ENCODE results near the gene ABLIM1.

ABLIM1 gene

DNA sequence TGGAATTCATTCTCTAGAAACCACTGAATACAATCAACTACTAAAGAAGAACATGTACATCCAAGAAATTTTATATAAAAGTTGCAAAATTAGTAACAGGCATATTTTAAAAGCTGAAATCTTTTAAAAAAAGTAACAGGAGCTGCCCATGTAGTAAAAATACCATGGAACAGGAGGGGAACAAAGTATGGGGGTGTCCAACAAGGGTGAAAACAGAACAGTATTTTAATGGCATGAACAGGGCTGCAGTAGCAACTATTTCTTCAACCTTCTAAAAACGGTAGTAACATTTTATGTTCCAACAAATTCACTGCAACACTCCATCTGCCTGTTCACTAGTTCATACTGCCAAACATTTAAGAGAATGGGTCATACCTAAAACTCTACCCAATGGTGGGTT lies 77.0 kb downstream of the ABLIM1 start:
- TF ChIP-seq, protein P1, sequence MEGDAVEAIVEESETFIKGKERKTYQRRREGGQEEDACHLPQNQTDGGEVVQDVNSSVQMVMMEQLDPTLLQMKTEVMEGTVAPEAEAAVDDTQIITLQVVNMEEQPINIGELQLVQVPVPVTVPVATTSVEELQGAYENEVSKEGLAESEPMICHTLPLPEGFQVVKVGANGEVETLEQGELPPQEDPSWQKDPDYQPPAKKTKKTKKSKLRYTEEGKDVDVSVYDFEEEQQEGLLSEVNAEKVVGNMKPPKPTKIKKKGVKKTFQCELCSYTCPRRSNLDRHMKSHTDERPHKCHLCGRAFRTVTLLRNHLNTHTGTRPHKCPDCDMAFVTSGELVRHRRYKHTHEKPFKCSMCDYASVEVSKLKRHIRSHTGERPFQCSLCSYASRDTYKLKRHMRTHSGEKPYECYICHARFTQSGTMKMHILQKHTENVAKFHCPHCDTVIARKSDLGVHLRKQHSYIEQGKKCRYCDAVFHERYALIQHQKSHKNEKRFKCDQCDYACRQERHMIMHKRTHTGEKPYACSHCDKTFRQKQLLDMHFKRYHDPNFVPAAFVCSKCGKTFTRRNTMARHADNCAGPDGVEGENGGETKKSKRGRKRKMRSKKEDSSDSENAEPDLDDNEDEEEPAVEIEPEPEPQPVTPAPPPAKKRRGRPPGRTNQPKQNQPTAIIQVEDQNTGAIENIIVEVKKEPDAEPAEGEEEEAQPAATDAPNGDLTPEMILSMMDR (IDR thresholded peaks at IDR 0.05; ENCODE audit: low read depth, low read length) = no peak

DNA sequence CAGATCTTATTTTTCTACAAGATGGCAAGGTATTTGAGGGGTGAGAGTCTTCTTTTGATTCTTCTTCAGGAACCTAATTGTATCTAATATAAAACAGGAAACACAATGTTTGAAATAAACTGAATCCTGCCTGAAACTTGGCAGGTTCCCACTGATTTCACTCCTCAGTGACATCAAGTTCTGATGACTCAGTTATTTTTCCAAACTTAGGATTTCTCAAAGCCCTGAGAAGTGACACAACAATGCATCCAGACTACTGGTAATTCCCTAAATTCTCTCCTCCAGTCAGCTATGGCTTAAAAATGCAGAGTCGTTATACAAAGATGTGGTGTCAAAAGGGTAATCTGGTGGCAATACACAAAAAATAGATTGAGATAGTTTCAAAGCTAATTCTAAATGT lies 80.9 kb downstream of the ABLIM1 start:
- TF ChIP-seq, protein P1 (IDR thresholded peaks at IDR 0.05; ENCODE audit: low read depth, low read length) = no peak

More for the DNA sequence above, 77.0 kb downstream of the ABLIM1 start:
- no peak for DNase-seq (ENCODE audit: extremely low read depth, low read depth)

DNA sequence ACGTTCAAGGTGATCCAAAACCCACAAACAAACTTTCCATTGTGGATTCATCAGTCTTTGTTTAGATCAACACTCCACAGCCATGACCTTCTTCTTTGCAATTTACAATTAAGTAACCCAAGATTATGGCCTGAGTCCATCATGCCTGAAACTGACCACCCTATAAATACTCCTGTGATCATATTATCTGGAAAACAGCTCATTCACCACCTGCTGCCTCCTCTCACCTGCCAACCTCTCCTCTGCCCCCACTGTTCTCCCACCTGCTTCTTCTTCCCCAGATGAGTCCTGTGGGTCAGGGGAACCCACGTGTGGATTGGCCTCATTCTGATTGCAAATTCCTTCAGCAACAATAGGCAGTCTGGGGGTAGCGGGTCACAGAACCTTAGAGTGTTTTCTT lies 81.4 kb downstream of the ABLIM1 start:
- no peak for DNase-seq (ENCODE audit: extremely low read depth, low read depth)
- TF ChIP-seq, protein P1 (IDR thresholded peaks at IDR 0.05; ENCODE audit: low read depth, low read length) = no peak

More for the DNA sequence above, 80.9 kb downstream of the ABLIM1 start:
- peak; percentile 54 for DNase-seq (ENCODE audit: extremely low read depth, low read depth)

DNA sequence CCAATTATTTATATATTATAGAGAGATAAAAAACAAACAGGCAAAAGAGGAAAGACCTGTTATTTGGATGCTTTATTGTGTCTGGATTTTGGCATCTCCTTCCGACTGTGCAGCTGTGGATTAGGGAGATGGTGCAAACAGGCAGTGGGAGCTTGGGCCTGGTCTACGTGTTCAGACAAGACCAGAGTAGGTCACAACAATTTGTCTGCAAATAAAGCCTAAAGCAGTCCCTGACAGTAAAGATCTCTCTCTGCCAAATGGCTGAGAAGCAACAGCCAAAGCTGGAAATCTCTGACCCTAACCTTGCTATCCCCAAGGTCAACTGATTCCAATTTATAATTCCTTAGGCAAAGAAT lies 82.0 kb downstream of the ABLIM1 start:
- no peak for DNase-seq (ENCODE audit: extremely low read depth, low read depth)
- TF ChIP-seq, protein P1 (IDR thresholded peaks at IDR 0.05; ENCODE audit: low read depth, low read length) = no peak

DNA sequence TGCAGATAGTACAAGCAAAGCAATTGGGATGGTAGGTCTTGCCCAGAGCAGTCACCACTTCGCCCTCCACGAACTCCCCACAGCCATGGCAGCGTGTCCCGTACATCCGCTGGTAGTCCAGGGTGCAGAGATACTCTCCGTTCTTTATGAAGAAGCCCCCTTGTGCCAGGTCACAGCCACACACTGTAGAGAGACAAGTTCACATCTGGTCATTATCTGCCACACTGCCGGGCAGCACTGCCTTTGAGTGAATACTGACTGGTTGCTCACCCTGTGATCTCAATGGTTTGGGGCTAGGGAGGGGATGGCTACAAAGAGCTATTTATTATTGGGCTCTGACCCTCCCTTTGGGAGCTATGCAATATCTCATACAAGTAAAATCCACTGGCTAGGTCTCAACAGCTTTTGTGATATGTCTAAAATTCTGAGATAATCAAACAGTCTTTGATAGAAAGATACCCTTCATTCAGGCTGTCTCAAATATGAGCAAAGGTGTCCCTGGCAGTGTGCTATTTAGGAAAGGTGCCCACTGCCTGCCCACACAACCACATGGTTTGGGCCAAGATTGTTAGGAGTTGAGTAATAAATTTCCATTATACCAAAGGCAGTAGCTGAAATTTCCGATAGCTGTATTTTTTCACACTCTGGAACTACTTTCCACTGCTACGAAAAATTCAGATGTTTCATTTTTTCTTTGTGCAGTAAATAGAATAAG lies 82.5 kb downstream of the ABLIM1 start:
- TF ChIP-seq, protein P1 (IDR thresholded peaks at IDR 0.05; ENCODE audit: low read depth, low read length) = no peak
- DNase-seq (ENCODE audit: extremely low read depth, low read depth) = no peak

DNA sequence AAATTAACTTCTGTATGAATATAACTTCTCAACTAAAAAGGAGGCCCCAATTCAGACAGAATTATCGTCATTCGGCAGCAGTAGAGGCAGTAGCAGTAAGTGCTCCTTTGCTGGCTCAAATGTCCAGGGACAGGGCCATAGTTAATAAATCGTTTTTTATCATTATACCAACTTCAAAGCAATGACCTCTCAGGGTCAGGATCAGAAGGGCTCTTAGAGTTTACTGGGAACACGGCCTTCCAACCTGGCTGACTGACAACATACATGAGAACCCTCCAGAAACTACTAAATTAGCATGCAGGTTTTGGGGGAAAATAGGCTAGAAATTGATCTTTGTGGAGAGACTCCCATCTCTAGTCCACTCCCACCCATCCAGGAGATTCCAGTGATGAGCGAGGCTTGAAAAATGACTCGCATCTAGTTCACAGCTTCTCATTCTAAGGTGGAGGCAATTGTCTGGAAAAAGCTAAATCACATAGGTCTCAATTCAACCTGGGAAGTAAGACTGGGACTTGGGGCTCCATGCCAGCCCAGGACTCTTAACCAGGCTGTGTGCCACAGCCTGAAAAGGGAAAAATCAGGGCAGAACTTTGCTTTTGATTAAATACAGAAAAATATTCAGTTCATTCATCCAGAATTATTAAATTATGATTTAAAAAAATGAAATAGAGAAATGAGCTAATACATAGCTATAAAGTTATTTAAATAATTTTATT lies 84.6 kb downstream of the ABLIM1 start:
- DNase-seq (ENCODE audit: extremely low read depth, low read depth) = no peak
- TF ChIP-seq, protein P1 (IDR thresholded peaks at IDR 0.05; ENCODE audit: low read depth, low read length) = no peak

DNA sequence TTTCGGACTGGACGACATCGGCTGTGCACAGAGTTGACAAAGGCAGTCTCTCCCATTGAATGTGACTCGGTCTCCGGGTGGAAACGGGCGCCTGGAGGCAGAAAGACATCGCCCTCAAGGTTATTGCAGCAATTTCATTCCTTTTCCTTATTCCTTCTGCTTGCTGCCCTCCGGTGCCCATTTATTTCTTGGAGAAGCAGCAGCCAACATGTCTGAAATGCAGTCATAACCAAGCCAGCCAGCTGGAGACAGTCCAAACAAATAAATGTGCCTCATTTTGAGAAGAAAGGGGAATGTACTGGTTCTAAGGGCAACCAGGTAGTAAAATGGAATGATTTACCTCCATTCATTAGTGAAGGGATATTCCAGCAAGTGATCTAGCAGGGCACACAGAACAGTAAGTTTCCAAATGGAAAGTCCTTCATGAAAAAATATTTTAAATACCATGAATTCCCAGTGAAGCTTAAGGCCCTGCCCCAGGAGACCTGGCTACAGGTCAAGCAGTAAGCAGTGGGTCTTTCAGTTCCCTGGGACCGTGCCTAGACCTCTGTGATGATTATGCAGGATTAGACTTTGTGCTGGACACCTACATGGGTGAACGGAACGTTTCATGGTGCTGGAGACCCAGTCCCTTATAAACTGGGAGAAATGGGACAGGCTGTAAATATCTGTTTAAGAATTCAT lies 86.6 kb downstream of the ABLIM1 start:
- DNase-seq (ENCODE audit: extremely low read depth, low read depth) = no peak
- TF ChIP-seq, protein P1 (IDR thresholded peaks at IDR 0.05; ENCODE audit: low read depth, low read length) = no peak

Data from AG09319 (cell line).